ENCODE measurements around the gene TAS1R1. TPM values are rescaled to one million over a fixed set of nuclear protein-coding genes. Genes with fewer than 3 reads are reported as not detected.
A peak's percentile ranks its signal among the peaks of the same experiment; 100 is the strongest.

TAS1R1 gene
- total RNA-seq, 4 donors from 2014 or later: not detected

DNA sequence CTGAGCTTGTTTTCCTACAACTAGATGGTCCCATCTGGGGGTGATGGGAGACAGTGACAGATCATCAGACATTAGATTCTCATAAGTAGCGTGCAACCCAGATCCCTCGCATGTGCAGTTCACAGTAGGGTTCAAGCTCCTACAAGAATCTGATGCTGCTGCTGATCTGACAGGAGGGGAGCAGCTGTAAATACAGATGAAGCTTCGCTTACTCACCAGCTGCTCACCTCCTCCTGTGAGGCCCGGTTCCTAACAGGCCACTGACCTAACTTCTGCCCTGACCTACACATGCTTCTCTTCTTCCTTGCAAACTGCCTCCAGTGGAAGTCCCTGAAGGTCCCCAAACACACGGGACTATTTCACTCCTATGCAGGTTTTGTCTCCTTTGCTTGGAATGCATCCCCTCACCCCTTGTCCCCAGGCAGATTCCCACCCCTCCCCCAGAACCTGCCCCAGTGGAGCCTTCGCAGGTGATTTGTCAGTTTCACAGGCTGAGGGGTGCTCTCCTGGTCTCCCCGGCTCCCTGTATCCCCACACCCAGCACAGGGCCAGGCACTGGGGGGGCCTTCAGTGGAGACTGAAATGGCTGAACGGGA is 19.0 kb downstream of the TAS1R1 start:
- H3K27me3 ChIP-seq: no peaks in the 10 kb centered on the region
- no peak overlapping the region for H3K4me3 ChIP-seq
- H3K36me3 ChIP-seq: no peaks in the 10 kb centered on the region
- H3K4me1 ChIP-seq: peaks cover under 1 to 2% (median under 1%) of the 10 kb centered on the region in 4 donors
- H3K9me3 ChIP-seq: no peaks in the 10 kb centered on the region
- H3K27ac ChIP-seq: no peak overlapping the region
- DNase-seq: no peak
- TF ChIP-seq POLR2A (IDR thresholded peaks at IDR 0.05): no peak
- TF ChIP-seq, protein P1, sequence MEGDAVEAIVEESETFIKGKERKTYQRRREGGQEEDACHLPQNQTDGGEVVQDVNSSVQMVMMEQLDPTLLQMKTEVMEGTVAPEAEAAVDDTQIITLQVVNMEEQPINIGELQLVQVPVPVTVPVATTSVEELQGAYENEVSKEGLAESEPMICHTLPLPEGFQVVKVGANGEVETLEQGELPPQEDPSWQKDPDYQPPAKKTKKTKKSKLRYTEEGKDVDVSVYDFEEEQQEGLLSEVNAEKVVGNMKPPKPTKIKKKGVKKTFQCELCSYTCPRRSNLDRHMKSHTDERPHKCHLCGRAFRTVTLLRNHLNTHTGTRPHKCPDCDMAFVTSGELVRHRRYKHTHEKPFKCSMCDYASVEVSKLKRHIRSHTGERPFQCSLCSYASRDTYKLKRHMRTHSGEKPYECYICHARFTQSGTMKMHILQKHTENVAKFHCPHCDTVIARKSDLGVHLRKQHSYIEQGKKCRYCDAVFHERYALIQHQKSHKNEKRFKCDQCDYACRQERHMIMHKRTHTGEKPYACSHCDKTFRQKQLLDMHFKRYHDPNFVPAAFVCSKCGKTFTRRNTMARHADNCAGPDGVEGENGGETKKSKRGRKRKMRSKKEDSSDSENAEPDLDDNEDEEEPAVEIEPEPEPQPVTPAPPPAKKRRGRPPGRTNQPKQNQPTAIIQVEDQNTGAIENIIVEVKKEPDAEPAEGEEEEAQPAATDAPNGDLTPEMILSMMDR (IDR thresholded peaks at IDR 0.05): no peak

DNA sequence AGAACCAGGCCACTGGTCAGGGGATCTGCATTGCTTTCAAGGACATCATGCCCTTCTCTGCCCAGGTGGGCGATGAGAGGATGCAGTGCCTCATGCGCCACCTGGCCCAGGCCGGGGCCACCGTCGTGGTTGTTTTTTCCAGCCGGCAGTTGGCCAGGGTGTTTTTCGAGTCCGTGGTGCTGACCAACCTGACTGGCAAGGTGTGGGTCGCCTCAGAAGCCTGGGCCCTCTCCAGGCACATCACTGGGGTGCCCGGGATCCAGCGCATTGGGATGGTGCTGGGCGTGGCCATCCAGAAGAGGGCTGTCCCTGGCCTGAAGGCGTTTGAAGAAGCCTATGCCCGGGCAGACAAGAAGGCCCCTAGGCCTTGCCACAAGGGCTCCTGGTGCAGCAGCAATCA is 19.7 kb downstream of the TAS1R1 start:
- Histone ChIP-seq H3K36me3 (no peaks in the 10 kb centered on the region), H3K27ac (no peak overlapping the region), H3K27me3 (no peaks in the 10 kb centered on the region), H3K9me3 (no peaks in the 10 kb centered on the region), H3K4me3 (no peak overlapping the region), H3K4me1 (peaks cover 4 to 6% (median 4%) of the 10 kb centered on the region in 4 donors)
- no peak for DNase-seq
- TF ChIP-seq, protein P1 (IDR thresholded peaks at IDR 0.05): no peak
- TF ChIP-seq POLR2A (IDR thresholded peaks at IDR 0.05): no peak

DNA sequence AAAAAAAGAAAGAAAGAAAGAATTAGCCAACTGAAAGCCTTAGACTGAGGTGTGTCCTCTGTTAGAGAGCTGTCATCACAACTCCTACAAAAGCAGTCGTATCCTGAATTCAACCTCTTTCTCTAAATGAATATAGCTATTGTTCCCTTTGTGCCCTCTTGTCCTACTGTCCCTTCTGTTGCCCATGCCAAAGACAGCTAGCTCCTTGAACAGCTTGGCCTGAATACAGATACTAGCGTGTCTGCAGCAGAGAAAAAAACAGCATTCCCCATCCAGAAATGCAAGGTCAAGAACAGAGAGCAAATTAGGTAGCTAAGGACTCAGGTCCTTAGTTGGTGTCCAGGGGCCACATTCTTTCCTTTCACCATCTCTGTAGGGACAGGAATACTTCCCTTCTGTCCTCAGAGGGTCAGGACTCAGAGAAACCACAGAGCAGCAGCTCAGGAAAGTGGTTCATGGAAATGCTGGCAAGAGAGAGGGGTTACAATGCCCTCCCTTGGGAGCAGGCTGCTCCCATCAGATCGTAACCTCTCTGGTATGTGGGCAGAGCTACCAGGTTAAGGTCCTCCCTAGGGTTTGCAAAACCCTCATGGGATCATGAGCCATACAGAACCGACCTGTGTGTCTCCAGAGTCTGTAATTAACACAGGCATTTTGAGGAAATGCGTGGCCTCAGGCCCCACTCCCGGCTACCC is 22.9 kb downstream of the TAS1R1 start:
- no peak for DNase-seq
- Histone ChIP-seq H3K27ac (no peak overlapping the region), H3K4me1 (peaks cover 12 to 34% (median 16%) of the 10 kb centered on the region in 4 donors), H3K9me3 (no peaks in the 10 kb centered on the region), H3K27me3 (no peaks in the 10 kb centered on the region), H3K36me3 (no peaks in the 10 kb centered on the region), H3K4me3 (no peak overlapping the region)
- no peak for TF ChIP-seq POLR2A (IDR thresholded peaks at IDR 0.05)
- TF ChIP-seq, protein P1 (IDR thresholded peaks at IDR 0.05): no peak

DNA sequence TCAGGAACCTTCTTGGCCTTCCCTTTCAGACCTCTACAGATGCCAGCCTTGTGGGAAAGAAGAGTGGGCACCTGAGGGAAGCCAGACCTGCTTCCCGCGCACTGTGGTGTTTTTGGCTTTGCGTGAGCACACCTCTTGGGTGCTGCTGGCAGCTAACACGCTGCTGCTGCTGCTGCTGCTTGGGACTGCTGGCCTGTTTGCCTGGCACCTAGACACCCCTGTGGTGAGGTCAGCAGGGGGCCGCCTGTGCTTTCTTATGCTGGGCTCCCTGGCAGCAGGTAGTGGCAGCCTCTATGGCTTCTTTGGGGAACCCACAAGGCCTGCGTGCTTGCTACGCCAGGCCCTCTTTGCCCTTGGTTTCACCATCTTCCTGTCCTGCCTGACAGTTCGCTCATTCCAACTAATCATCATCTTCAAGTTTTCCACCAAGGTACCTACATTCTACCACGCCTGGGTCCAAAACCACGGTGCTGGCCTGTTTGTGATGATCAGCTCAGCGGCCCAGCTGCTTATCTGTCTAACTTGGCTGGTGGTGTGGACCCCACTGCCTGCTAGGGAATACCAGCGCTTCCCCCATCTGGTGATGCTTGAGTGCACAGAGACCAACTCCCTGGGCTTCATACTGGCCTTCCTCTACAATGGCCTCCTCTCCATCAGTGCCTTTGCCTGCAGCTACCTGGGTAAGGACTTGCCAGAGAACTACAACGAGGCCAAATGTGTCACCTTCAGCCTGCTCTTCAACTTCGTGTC is 23.7 kb downstream of the TAS1R1 start:
- DNase-seq: no peak
- H3K36me3 ChIP-seq: no peaks in the 10 kb centered on the region
- H3K9me3 ChIP-seq: no peaks in the 10 kb centered on the region
- peak overlapping the region; percentile 95 to 96 (median 95) for H3K27ac ChIP-seq
- H3K27me3 ChIP-seq: no peaks in the 10 kb centered on the region
- H3K4me3 ChIP-seq: peak overlapping the region; percentile 82 to 97 (median 90)
- peaks cover 12 to 37% (median 16%) of the 10 kb centered on the region in 4 donors for H3K4me1 ChIP-seq
- TF ChIP-seq, protein P1 (IDR thresholded peaks at IDR 0.05): no peak
- TF ChIP-seq POLR2A (IDR thresholded peaks at IDR 0.05): no peak

DNA sequence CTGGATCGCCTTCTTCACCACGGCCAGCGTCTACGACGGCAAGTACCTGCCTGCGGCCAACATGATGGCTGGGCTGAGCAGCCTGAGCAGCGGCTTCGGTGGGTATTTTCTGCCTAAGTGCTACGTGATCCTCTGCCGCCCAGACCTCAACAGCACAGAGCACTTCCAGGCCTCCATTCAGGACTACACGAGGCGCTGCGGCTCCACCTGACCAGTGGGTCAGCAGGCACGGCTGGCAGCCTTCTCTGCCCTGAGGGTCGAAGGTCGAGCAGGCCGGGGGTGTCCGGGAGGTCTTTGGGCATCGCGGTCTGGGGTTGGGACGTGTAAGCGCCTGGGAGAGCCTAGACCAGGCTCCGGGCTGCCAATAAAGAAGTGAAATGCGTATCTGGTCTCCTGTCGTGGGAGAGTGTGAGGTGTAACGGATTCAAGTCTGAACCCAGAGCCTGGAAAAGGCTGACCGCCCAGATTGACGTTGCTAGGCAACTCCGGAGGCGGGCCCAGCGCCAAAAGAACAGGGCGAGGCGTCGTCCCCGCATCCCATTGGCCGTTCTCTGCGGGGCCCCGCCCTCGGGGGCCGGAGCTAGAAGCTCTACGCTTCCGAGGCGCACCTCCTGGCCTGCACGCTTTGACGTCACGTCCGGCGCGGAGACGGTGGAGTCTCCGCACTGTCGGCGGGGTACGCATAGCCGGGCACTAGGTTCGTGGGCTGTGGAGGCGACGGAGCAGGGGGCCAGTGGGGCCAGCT is 24.4 kb downstream of the TAS1R1 start, which contains the start of gene ZBTB48:
Gene ZBTB48 (plus strand): TSS at position 621 of the 745 bp plus-strand sequence. CDS start 616 bp downstream, outside the sequence.
- TF ChIP-seq, protein P1 (IDR thresholded peaks at IDR 0.05): no peak
- peak; percentile 93 to 97 for TF ChIP-seq POLR2A (IDR thresholded peaks at IDR 0.05)
- H3K4me3 ChIP-seq: peak within 1 kb of the TSS; percentile 82 to 97 (median 90)
- DNase-seq: peak; percentile 98 to 100 (median 100)
- H3K27me3 ChIP-seq: no peaks in the 10 kb centered on the region
- no peaks in the 10 kb centered on the region for H3K9me3 ChIP-seq
- no peaks in the 10 kb centered on the region for H3K36me3 ChIP-seq
- peaks cover 12 to 37% (median 16%) of the 10 kb centered on the region in 4 donors for H3K4me1 ChIP-seq
- peak within 1 kb of the TSS; percentile 95 to 96 (median 95) for H3K27ac ChIP-seq
